Fibroblast of pulmonary artery (primary cell): ENCODE data around the gene FCAR.
"Not testable (repeated sequence)": the region's sequence is repeated elsewhere in the genome, so short reads cannot be mapped to it uniquely, and the experiment has no call there.

ENCODE experiments used
- DNase-seq: peaks from one replicate; pipeline ENCODE4 v3.0.0-alpha.2; 2010; ENCODE audit warnings: low read depth
- H3K4me3 ChIP-seq: replicated peaks from 2 replicates; pipeline ENCODE4 v1.5.1; 2011; ENCODE audit warnings: low read depth, mild to moderate bottlenecking, control low read depth, low read length, moderate library complexity
- TF ChIP-seq, protein P1 (sequence below): IDR thresholded peaks from 2 replicates; pipeline ENCODE4 v1.5.1; 2011; ENCODE audit warnings: mild to moderate bottlenecking, control low read depth, low read length, inconsistent platforms; ENCODE audit errors: missing control alignments

The FCAR gene

DNA sequence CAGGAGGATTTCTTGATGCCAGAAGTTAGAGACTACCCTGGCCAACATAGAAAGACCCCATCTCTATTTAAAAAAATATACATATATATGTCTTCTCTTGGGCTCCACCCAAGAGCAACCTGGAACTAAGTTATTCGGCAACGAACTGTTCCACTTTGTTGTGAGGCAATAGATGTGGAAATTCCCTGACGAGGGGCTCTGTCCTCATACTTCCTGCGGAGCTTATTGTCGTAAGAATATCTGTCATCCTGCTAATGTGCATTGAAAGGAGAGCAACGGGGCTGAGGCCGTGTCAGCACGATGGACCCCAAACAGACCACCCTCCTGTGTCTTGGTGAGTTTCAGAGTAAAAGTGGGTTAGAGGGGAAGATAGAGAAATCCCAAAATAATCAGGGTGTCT, at the start of gene FCAR:
TSS of gene FCAR (plus strand) at position 246 of the 400 bp plus-strand sequence. CDS start at position 301, 55 bp downstream.
- no peak for DNase-seq
- TF ChIP-seq, protein P1, sequence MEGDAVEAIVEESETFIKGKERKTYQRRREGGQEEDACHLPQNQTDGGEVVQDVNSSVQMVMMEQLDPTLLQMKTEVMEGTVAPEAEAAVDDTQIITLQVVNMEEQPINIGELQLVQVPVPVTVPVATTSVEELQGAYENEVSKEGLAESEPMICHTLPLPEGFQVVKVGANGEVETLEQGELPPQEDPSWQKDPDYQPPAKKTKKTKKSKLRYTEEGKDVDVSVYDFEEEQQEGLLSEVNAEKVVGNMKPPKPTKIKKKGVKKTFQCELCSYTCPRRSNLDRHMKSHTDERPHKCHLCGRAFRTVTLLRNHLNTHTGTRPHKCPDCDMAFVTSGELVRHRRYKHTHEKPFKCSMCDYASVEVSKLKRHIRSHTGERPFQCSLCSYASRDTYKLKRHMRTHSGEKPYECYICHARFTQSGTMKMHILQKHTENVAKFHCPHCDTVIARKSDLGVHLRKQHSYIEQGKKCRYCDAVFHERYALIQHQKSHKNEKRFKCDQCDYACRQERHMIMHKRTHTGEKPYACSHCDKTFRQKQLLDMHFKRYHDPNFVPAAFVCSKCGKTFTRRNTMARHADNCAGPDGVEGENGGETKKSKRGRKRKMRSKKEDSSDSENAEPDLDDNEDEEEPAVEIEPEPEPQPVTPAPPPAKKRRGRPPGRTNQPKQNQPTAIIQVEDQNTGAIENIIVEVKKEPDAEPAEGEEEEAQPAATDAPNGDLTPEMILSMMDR, result no peak
- H3K4me3 ChIP-seq, result no peak within 1 kb of the TSS

- DNase-seq, H3K4me3 ChIP-seq: not testable (repeated sequence)
Measured at GRCh38 chr19:54824416-54824815, 49.6 kb upstream of the FCAR start.

- not testable (repeated sequence) for DNase-seq, H3K4me3 ChIP-seq
Measured at GRCh38 chr19:54825326-54825725, 48.7 kb upstream of the FCAR start.

DNA sequence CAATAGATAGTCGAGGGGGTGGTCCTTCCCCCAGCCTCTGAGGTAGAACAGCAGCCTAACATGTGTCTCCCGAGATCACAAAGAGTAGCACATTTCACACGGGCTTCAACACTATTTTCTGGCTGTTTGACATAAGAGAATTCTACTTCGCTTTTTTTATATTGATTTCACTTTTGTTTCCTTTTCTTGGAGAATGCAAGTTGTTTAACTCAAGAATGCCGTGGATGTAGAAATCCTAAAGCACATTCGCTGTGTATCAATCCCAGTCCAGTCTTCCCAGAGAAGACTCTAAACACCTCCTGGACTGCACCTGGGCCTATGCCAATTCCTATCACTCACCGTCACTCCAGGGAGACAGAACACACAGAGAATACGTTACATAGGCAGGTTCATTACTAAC, 46.0 kb upstream of the FCAR start:
- not testable (repeated sequence) for H3K4me3 ChIP-seq, DNase-seq

DNA sequence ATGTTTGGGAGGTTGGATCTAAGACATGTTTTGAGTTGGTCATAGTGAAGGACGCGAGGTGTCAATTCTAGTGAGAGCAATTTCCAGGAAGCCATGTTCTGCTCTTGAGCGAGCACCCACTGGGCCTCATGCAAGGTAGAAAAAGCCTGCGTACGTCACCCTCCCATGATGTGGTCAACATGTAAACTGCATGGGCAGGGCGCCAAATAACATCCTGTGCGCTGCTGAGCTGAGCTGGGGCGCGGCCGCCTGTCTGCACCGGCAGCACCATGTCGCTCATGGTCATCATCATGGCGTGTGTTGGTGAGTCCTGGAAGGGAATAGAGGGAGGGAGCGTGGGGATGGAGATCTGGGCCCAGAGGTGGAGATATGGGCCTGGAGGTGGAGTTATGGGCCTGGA, 41.5 kb upstream of the FCAR start, which contains the start of gene KIR2DS4:
TSS of gene KIR2DS4 (plus strand) at position 181 of the 400 bp plus-strand sequence.
- DNase-seq, H3K4me3 ChIP-seq: not testable (repeated sequence)

GRCh38 chr19:54835126-54835525, 38.9 kb upstream of the FCAR start:
- H3K4me3 ChIP-seq, DNase-seq: not testable (repeated sequence)

DNA sequence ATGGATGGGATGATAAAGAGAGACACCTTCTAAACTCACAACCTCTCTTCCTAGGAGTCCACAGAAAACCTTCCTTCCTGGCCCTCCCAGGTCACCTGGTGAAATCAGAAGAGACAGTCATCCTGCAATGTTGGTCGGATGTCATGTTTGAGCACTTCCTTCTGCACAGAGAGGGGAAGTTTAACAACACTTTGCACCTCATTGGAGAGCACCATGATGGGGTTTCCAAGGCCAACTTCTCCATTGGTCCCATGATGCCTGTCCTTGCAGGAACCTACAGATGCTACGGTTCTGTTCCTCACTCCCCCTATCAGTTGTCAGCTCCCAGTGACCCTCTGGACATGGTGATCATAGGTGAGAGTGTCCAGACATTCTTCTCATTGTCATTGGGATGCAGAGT, 36.5 kb upstream of the FCAR start:
- not testable (repeated sequence) for DNase-seq, H3K4me3 ChIP-seq

DNA sequence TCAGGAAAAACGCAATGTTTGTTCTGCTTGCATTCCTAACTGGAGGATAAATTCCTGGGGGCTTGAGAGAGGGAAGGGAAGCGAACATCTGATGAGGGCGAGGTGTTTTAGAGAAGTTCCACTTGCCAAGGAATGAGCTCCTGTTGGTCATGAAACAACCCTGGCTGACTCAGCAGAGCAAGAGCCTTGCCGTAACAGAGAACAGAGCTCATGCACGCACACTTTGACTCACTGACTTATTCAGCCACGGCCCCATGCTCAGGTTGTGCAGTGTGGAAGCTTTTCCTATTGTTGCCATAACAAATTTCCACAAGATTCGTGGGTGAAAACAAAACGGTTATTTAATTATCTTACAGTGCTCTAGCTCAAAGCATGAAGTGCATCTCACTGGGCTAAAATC, 30.9 kb upstream of the FCAR start:
- not testable (repeated sequence) for H3K4me3 ChIP-seq, DNase-seq

DNA sequence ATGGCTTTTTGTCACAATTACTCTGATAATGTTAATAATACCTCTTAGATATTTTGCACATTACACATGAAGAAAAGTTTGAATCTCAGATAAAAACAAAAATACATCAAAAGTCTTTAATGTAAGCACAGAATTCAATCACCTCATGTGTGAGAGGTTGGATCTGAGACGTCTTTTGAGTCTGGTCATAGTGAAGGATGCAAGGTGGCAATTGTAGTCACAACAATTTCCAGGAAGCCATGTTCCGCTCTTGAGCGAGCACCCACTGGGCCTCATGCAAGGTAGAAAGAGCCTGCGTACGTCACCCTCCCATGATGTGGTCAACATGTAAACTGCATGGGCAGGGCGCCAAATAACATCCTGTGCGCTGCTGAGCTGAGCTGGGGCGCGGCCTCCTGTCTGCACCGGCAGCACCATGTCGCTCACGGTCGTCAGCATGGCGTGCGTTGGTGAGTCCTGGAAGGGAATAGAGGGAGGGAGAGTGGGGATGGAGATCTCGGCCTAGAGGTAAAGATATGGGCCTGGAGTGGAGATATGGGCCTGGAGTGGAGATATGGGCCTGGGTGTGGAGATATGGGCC, 23.9 kb upstream of the FCAR start, which contains the start of gene KIR3DL2:
TSS of gene KIR3DL2 (plus strand) at position 383 of the 580 bp plus-strand sequence. CDS start at position 416, 33 bp downstream.
- H3K4me3 ChIP-seq, DNase-seq: not testable (repeated sequence)

GRCh38 chr19:54850930-54851329, 23.1 kb upstream of the FCAR start:
- TF ChIP-seq, protein P1, result no peak
- DNase-seq, result no peak
- H3K4me3 ChIP-seq, result no peak overlapping the region

DNA sequence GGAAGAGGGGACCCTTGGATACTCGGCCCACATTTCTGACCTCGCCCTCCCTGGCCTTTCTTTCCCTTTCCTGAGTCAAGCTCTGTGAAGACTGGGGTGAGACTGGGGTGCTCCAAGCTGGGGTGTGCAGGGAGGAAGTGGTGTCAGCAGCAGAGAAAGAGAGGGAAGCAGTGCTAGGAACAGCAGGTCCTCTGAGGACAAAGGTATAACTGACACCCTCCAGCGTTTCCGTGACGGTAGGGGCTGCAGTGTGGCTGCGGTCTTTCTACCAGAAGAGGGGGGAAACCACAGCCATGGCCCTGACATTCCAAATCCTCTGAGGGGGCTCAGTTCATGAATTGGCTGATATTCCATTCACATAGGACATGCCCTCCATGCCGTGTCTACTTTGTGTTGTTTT, 22.7 kb upstream of the FCAR start:
- no peak overlapping the region for H3K4me3 ChIP-seq
- TF ChIP-seq, protein P1, result no peak
- DNase-seq, result no peak

DNA sequence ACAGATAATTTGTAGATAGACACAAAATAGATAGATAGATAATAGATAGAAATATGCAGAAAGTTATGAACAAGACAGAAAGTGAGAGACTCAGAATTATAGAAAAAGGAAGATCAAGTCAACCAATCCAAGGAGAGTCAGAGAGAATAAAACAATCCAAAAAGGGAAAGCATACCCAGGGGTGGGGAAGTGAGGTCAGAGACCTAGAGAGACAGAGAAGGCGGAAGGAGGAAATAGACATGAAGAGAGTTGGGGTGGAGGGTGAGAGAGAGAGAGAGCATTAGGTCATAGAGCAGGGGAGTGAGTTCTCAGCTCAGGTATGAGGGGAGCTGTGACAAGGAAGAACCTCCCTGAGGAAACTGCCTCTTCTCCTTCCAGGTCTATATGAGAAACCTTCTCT, 18.8 kb upstream of the FCAR start:
- not testable (repeated sequence) for H3K4me3 ChIP-seq, DNase-seq

DNA sequence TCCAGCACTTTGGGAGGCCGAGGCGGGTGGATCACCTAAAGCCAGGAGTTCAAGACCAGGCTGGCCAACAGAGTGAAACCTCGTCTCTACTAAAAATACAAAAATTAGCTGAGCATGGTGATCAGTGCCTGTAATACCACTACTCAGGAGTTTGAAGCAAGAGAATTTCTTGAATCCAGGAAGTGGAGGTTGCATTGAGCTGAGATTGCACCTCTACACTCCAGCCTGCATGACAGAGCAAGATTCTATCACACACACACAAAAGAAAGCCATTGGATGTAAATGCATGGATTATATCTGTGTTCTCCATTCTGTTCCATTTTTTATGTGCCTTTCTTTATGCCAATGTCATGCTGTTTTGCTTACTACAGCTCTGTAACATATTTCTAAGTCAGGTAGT, 15.6 kb upstream of the FCAR start:
- not testable (repeated sequence) for DNase-seq, H3K4me3 ChIP-seq

GRCh38 chr19:54859421-54859820, 14.6 kb upstream of the FCAR start:
- not testable (repeated sequence) for DNase-seq, H3K4me3 ChIP-seq

GRCh38 chr19:54863459-54863858, 10.6 kb upstream of the FCAR start:
- DNase-seq, H3K4me3 ChIP-seq: not testable (repeated sequence)
